Retinal pigment epithelial cell (primary cell): Measurements from ENCODE around the gene PRSS16.
A peak's percentile ranks its signal among the peaks of the same experiment; 100 is the strongest.

Experiments
- DNase-seq: peaks from one replicate; pipeline ENCODE4 v3.0.0-alpha.2; 2010; ENCODE audit warnings: low read depth
- H3K4me3 ChIP-seq: 2 replicates; pipeline ENCODE4 v1.5.1; 2011; ENCODE audit warnings: mild to moderate bottlenecking, low read length, control low read depth, moderate library complexity
- CTCF ChIP-seq: conservative IDR thresholded peaks from 2 replicates; pipeline ENCODE4 v1.5.1; 2011; ENCODE audit warnings: low read depth, low read length, control low read depth, inconsistent platforms

PRSS16 gene

GRCh38 chr6:27248783-27249182, 1.3 kb downstream of the PRSS16 start:
- H3K4me3 ChIP-seq: no peak overlapping the region
- no peak for DNase-seq
- no peak for TF ChIP-seq CTCF

GRCh38 chr6:27250277-27251111, 3.0 kb downstream of the PRSS16 start:
- peak overlapping the region; percentile 74 for H3K4me3 ChIP-seq
- no peak for TF ChIP-seq CTCF
- no peak for DNase-seq

- TF ChIP-seq CTCF: no peak
- H3K4me3 ChIP-seq: peak overlapping the region; percentile 74
- no peak for DNase-seq
These were observed 3.7 kb downstream of the PRSS16 start for GRCh38 chr6:27251112-27251605.

- TF ChIP-seq CTCF: peak; percentile 53
- DNase-seq: no peak
These were observed 4.2 kb downstream of the PRSS16 start for GRCh38 chr6:27251606-27252251.

GRCh38 chr6:27254566-27254965, 7.1 kb downstream of the PRSS16 start:
- TF ChIP-seq CTCF: no peak
- no peak overlapping the region for H3K4me3 ChIP-seq
- DNase-seq: no peak

More at GRCh38 chr6:27251606-27252251, 4.2 kb downstream of the PRSS16 start:
- peak overlapping the region; percentile 74 for H3K4me3 ChIP-seq

- TF ChIP-seq CTCF: no peak
- H3K4me3 ChIP-seq: no peak overlapping the region
- DNase-seq: no peak
These were observed 8.4 kb downstream of the PRSS16 start for GRCh38 chr6:27255866-27256265.
